Fibroblast of pulmonary artery (primary cell): ENCODE data around the gene SAC3D1.

ENCODE experiments used
- DNase-seq: peaks from one replicate; pipeline ENCODE4 v3.0.0-alpha.2; 2010; ENCODE audit warnings: low read depth
- H3K4me3 ChIP-seq: replicated peaks from 2 replicates; pipeline ENCODE4 v1.5.1; 2011; ENCODE audit warnings: low read depth, mild to moderate bottlenecking, control low read depth, low read length, moderate library complexity
- TF ChIP-seq, protein P1 (sequence below): IDR thresholded peaks from 2 replicates; pipeline ENCODE4 v1.5.1; 2011; ENCODE audit warnings: mild to moderate bottlenecking, control low read depth, low read length, inconsistent platforms; ENCODE audit errors: missing control alignments

The SAC3D1 gene

DNA sequence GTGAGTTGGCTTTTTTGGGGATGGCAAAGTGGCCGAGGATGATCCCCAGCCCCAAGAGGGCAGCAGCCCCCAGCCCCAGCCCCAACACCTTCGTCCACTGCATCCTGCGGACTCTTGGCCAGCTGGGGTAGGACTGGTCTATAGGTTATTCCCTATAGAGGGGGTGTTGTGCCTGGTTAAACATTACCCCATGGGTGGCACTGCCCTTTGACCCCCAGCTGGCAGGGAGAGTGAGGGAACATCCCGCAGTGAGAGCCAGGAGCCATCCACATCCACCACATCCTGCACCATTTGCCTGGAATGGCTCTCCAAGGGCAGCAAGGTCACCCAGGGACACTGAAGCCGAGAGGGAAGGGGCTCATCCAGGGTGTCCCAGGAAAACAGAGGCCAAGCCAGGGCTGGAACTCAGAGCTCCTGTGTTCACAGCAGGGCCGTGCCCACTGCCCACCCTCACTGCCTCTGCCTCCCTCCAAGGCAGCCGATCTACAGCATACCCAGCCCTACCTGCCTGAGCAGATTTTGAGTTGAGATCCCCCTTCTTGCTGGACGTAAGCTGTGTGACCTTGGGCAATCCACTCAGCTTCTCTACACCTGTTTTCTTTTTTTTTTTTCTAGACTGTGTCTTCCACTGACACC is 17.5 kb downstream of the SAC3D1 start, which contains the start of gene NAALADL1:
Gene NAALADL1, minus strand, starts transcription at position 135 of the 636 bp plus-strand sequence. Its CDS starts 32 bp downstream, at position 103.
- TF ChIP-seq, protein P1, sequence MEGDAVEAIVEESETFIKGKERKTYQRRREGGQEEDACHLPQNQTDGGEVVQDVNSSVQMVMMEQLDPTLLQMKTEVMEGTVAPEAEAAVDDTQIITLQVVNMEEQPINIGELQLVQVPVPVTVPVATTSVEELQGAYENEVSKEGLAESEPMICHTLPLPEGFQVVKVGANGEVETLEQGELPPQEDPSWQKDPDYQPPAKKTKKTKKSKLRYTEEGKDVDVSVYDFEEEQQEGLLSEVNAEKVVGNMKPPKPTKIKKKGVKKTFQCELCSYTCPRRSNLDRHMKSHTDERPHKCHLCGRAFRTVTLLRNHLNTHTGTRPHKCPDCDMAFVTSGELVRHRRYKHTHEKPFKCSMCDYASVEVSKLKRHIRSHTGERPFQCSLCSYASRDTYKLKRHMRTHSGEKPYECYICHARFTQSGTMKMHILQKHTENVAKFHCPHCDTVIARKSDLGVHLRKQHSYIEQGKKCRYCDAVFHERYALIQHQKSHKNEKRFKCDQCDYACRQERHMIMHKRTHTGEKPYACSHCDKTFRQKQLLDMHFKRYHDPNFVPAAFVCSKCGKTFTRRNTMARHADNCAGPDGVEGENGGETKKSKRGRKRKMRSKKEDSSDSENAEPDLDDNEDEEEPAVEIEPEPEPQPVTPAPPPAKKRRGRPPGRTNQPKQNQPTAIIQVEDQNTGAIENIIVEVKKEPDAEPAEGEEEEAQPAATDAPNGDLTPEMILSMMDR: no peak
- no peak within 1 kb of the TSS for H3K4me3 ChIP-seq
- DNase-seq: no peak

DNA sequence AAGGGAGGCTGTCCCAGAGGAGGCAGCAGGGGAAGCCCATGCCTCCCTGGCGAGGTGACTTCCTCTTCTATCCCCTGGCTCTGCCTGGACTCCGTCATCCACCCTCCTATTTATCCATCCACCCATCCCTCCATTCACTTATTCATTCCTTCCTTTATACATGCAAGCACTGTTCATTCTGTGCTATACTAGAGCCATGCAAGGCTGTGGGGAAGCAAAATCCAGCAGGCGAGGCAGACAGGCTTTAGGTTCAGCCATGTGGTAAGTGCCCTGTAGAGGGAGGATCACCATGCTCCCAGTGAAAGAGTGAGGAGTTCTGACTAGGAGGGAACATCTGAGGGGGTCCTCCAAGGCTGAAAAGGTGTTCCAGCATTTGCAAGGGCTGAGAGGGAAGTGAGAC is 18.5 kb downstream of the SAC3D1 start:
- TF ChIP-seq, protein P1: no peak
- DNase-seq: no peak
- no peak overlapping the region for H3K4me3 ChIP-seq

DNA sequence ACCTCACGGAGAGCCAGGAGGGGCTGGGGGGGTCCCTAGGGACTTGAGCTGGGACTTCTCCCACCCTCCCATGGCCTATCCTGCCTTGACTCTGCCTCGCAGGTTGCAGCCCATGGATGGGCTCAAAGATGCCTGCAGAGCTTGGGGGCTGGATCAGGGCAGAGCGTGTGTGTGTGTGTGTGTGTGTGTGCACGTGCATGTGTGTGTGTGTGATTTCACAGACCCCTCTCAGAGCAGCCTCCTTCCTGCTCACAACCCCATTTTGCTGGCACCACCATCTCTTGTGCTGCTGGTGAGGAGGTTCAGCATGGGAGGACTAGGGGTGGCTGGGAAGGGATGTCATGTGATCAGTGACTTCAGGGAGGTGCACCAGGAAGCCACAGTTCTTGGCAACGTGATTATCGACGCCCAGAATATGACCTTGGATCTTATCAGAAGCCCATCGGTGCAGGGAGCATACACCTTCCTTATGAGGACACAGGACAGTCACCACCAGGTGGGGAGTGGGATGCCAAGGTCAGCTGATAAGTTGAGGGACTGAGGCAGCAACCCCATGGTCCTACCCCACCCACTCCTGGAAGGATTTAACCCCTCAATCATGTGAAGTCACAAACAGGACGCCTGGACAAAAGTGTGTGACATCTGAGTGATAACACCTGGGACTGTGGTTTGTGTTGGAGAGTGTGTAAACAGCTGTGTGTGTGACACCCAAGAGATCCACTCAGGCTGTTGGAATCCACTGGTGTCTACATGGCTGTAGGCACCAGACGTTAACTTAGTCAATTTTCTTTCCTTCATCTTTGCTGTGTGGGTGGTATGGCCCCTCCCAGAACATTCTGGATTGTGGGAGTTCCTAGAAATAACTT is 19.2 kb downstream of the SAC3D1 start:
- DNase-seq: peak; percentile 18
- TF ChIP-seq, protein P1: no peak
- no peak overlapping the region for H3K4me3 ChIP-seq

DNA sequence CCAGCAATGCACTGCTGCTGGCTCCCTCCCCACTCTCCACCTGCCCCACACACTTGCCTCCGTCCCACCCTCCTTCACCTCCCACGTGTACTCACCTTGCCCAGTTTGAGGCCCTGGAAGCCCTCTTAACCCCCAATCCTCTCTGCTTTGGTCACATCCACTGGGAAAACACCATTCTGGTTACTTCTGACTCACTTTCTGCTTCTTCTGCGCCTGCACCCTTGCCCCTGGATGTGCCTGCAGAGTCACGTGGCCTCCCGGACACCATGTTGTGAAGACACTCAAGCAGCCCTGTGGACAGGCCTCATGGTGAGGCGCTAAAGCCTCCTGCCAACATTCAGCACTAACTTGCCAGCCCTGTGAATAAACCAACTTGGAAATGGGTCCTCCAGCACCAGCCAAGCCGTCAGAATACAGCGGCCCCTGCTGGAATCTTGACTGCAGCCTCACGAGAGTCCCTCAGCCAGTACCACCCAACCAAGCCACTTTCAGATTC is 20.0 kb downstream of the SAC3D1 start:
- TF ChIP-seq, protein P1: peak; percentile 41
- no peak overlapping the region for H3K4me3 ChIP-seq
- DNase-seq: peak; percentile 45

DNA sequence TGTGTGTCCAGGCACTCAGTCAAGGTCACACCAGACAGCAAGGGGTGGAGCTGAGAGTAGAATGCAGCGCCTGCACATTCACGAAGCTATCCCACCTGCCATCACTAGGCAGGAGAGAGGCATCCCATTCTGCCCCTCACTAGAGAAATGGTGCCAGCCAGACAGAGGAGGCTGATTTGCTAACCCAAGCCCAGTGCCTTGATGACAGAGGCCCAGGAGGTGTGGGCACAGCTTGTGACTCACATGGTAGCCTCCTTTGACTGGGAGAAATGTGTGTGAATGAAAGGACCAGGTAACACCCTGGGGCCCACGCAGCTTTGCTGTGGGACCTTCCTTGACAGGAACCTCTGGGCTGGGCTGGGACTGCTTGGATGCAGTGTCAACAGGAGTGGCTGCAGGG is 22.5 kb downstream of the SAC3D1 start:
- no peak for DNase-seq
- H3K4me3 ChIP-seq: no peak overlapping the region
- TF ChIP-seq, protein P1: no peak

DNA sequence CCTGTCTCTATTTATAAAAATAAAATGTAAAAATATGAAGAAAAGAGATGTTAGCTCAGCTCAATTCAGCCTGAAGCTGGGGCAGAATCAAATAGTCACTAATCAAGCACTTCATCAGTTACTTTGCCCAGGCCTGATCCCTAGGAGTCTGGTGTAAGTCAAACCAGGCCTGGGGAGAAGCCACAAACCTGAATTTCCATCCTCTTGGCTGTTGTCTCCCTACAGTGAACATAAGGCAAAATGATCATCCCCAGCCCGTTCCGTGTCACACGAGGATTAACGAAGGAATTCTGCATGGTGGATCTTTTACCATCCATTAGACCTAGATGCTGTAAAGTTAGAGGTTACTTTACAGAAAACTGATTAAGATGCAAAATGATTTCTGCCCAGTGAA is 23.8 kb downstream of the SAC3D1 start:
- TF ChIP-seq, protein P1: no peak
- H3K4me3 ChIP-seq: no peak overlapping the region
- no peak for DNase-seq
